ACHN (cell line): Measurements from ENCODE around the gene PRKG1.

Experiments used
- DNase-seq: peaks from one replicate; pipeline ENCODE4 v3.0.0-alpha.2; 2015
- in situ Hi-C: cut with HindIII; loops from 2 replicates; pipeline ENCODE4 v1.10.0; 2017; ENCODE audit warnings: low sequenced_read_pairs, low pct_ligation_motif_present, low pct_unique_long_range_greater_than_20kb

PRKG1 gene

DNA sequence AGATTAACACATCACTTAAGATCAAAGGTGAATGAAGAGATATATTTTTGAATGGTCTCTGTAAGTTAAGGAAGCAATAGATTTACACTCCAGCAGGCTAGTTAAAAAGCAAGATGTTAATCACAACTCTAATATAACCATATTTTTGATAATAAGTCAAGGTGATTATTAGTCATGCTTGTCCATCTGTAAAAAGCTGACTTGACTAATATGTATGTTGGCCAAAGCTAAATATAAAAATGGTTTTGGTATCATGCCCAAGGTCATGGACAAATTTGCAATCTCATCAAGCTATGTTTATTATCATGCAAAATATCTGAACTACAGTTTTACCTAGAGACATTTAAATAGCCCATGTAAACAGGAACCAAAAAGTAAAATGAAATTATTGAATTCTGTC, 727.7 kb downstream of the PRKG1 start:
- no peak for DNase-seq
- in situ Hi-C loops, result no loop called here

DNA sequence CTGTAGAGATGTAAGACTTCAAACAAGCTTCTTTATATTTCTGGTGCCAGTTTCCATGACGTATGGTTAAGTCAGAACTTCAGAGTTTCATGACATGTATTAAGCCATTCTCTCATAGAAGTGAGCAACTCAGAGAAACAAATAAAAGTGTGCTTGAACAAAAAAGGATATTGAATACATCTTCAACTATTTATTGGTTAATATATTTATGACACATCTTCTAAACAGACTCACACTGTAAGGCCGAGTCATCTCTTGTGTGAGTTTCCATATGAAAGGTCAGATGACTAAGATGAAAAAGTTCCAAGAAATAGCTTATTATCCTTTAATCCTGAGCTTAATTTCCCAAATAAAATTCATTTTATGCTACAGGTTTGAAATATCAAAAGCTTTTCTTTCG, 730.6 kb downstream of the PRKG1 start:
- no peak for DNase-seq

DNA sequence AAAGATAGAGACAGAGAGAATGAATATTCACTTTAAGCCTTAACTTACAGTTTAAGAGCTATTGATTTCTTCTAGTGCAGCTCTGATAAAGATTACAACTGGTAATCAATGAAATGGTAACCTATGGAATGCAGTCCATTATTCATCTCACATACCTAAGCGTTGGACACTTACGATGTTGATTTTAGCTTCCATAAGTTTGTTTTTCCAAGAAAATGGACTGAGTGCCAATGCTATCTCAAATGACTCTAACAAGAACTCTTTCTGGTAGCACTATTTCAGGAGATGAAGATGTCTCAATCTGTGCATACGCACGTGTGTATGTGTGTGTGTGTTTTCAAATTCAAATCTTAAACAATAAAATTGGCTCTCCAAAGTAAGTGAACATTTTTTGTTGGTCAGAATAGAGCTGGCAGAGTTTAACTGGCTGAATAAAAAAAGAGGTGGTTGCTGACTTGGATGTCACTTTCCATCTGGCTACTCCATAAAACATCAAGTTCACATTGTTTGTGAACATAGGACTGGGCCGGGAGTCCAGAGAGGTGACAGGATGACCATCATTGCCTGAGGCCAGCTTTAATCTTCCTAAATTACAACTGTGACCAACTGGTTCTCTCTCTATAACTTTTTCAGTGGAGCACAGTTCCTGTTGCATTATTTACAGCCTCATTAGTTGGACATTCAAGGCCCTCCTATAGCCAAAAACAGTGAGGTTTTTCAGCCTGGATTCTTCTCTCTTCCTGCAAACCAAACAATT, 732.0 kb downstream of the PRKG1 start:
- in situ Hi-C loops, result no loop called here
- no peak for DNase-seq

More for the DNA sequence above, 730.6 kb downstream of the PRKG1 start:
- in situ Hi-C loops, result no loop called here

DNA sequence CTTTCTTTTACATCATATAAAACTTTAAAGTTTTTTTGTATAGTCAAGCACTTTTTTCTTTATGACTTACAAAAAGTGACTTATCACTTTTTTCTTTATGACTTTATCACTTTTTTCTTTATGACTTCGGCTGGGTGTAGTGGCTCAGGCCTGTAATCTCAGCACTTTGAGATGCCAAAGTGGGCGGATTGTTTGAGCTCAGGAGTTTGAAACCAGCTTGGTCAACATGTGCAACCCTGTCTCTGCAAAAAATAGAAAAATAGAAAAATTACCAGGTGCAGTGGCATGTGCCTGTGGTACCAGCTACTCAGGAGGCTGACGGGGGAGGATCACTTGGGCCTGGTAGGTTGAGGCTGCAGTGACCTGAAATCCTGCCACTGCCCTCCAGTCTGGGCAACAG, 733.9 kb downstream of the PRKG1 start:
- in situ Hi-C loops, result no loop called here
- DNase-seq, result no peak

DNA sequence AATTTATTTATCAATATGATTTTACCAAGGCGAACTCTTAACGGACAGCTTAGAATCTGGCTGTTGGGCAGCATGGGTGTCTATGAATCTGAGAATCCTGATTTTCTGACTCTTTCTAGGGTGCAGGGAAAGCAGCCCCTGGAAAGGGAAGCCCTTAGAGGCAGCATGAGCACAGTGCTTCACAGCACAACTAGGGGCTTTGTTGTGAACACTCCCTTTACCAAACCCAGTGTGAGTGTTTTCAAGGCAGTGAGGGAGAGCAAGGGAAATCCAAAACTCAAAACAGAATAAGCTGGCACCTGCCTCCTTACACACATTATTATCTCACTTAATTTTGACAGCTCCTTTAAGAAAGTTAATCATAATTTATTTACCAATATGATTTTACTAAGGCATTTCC, 741.4 kb downstream of the PRKG1 start:
- DNase-seq, result no peak
- in situ Hi-C loops, result no loop called here

DNA sequence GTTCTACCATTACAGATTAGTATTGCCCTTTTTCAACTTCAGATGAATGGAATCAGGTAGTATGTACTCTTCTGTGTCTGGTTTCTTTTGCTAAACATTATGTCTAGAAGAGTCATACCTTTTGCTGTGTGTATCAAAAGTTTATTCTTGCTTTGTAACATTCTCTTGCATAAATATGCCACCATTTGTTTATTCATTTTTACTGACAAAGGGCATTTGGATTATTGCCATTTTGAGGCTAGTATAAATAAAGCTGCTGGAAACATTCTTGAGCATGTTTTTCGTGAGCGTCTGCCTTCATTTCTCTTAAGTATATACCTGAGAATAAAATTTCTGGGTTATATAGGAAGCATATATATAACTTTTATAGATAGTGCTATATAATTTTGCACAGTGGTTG, 746.8 kb downstream of the PRKG1 start:
- no peak for DNase-seq
- in situ Hi-C loops, result no loop called here

DNA sequence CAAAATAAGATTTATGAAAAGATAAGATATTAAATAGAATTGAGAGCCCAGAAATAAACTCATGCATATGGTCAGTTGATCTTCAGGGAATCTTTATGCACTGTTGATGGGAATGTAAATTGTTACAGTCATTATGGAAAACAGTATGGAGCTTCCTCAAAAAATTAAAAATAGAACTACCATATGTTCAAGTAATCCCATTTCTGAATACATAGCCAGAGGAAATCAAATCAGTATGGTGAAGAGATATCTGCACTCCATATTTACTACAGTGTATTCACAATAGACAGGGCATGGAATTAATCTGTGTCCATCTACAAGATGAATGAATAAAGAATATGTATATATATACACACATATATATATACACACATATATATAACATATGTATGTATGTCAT, 747.5 kb downstream of the PRKG1 start:
- DNase-seq, result no peak
- in situ Hi-C loops, result no loop called here

DNA sequence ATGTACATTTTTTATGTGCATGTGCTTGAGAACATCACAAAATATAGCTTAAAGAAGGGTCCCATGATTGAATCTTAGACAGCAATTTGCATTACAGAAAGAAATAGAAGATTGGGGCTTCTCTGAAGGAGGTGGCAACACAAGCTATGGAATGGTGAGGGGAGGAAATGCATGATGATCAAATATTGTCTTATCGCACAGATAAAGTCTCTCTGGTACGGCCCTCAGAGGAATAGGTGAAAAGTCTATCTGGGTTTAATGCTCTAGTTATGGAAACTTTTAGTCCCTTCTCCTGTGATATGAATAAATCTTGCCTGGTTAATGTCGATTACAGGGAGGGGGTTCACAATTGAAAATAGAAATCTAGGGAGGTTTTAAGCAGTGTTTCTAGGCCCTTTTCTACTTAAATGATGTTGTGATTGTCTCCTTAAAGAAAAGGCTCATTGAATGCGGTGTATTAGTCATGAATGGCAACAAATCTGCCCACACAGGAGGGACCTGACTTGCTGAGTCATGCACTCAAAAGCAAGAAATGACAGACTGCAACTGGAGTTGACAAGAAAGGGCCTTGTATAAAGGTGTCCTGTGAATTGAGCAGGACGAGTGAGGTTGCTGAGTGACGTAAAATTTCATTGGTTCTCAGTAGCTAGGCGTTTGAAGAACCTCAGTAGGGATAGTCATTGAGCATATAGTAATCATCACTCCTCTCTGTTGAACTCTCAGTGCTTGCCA, 758.5 kb downstream of the PRKG1 start:
- DNase-seq, result peak; percentile 29
- in situ Hi-C loops, result no loop called here

DNA sequence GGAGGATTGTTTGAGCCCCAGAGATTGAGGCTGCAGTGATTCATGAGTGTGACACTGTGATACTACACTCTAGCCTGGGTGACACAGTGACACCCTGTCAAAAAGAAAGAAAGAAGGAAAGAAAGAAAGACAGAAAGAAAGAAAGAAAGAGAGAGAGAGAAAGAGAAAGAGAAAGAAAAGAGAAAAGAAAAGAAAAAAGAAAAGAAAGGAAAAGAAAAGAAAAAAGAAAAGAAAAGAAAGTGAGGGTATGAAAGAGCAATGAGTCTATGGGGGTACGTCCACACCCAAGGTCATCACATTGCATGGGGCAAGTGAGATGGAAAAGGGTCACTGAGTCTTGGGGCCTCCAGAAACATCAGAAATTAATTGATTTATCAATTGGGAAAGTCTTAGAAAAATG, 760.3 kb downstream of the PRKG1 start:
- in situ Hi-C loops, result no loop called here
- no peak for DNase-seq

DNA sequence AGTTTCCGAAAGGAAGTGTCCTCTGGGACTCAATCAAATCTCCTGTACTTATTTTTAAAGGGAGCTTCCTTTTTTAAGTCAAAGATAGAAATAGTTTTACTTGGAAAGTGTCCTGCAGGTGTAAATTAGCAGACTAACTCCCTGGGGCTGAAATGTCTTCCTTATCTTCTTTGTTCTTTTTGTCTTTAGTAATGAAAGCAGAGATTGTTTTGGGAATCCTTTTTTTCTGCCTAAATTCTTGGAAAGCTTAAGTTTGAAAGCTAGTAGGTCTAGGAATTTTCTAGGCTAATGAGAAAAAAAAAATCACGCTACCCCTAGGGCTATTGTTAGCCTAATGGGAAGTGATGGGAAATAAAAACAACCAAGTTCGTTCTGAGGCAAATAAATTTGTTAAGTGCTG, 764.2 kb downstream of the PRKG1 start:
- DNase-seq, result no peak
- in situ Hi-C loops, result no loop called here

DNA sequence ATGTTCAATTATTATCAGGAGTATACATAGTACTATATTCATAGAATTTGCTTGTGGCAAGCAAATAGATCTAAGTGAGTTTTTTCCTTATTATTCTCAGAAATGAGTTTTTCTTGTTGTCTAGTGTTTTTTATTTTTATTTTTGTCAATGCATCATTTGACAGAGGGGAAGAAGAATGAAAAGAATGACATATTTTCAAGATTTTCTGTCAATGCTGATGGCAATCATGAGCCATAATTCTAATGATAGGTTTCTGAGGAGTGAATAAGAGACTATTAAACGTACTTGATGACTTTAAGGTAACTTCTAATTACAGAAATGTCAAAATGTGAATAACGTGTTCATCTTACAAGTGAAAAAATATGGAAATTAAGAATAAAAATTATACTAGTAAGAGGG, 769.7 kb downstream of the PRKG1 start:
- in situ Hi-C loops, result no loop called here
- no peak for DNase-seq

DNA sequence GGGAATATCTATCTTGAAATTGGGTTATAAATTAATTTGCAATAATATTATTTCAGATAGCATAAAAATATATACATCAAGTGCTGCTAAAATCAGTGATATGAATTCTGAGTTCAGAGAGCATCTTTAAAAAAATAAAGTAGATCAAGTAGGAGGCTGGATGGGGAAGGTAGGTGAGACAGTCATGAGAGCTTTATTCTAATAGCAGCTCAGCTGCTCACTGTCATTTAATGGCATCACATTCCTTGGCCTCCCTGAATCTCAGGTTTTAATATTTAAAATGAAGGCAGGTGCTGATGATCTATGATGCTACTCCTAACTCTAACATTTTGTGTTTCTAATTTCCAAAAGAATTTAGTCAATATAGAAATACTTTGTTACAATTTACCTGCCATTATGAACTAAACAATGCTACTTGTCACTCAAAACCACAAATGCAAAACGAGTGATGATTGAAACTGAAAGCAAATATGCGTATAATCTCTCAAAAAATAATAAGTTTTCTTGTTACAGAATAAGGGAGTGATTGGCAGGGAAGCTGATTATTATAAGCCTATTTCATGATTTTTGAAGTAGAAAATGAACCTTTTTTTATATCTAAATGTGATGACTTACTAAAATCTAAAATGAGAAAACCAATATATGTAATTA, 772.7 kb downstream of the PRKG1 start:
- in situ Hi-C loops, result no loop called here
- no peak for DNase-seq

DNA sequence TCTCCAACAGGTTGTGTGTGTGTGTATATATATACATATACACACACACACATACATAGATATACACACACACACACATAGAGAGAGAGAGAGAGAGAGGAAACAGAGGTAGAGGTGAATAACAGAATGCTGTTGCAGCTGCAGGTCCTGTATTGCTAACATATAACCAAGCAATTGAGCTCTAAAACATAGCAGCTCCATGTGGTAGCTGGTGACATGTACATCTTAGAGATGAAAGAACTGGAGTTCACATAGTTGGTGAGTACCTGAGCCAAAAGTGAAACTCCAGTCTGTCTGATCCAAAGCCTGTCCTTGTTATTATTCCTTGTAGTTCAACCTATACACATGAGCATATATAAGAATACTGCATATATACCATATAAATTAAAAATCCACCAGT, 778.0 kb downstream of the PRKG1 start:
- DNase-seq, result no peak
- in situ Hi-C loops, result no loop called here

DNA sequence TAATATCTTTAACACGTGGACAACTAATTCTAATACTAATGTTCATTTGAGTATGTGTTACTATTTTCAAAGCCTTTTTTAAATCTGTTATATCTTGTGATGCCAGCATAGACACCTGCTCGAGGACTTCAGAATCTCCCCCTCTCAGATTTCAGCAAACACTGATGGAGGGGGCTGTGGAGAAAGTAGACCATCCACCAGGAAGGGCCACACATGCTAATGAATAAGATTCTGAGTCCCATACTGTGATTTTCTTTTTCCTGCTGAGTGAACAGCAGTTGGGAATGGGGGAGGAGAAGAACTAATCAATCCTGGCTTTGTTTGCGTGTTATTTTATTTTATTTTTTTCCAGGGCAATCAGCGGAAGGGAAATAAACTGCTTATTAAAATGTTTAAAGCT, 783.0 kb downstream of the PRKG1 start:
- in situ Hi-C loops, result no loop called here
- no peak for DNase-seq

DNA sequence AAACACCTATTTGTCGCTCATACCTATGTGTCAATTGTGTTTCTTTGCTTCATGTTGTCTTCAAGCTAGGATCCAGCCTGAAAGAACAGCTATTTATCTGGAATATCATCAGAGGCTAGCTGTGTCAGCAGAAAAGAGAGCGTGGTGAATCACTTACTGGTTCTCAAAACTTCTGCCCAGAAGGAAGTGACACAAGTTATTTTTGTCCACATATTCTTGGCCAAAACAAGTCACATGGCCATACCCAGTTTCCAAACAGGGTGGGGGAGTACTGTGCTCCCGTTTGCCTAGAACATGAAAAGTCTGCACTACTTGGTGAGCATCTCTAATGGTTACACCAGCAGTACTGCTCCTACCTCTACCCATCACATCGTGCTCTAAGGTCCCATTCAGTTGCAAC, 786.0 kb downstream of the PRKG1 start:
- DNase-seq, result no peak

DNA sequence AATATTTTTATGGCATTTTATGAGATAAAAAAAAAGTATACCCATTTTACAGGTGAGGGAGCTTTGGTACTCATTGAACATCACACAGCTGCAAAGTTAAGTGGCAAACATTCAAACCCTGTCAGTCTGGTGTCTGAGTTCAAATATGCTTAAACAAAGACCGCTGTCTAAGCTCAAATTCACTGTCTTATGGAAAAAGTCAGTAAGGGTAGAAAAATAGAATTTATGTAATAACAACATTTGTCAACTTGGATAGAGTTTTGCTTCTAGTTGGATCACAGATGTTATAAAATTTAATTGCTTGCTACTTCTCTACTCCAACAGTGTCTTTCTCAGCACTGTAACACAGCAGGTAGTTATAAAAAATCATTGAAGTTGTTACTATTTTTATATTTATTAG, 786.8 kb downstream of the PRKG1 start:
- no peak for DNase-seq
- in situ Hi-C loops, result no loop called here

More for the DNA sequence above, 786.0 kb downstream of the PRKG1 start:
- in situ Hi-C loops, result no loop called here

DNA sequence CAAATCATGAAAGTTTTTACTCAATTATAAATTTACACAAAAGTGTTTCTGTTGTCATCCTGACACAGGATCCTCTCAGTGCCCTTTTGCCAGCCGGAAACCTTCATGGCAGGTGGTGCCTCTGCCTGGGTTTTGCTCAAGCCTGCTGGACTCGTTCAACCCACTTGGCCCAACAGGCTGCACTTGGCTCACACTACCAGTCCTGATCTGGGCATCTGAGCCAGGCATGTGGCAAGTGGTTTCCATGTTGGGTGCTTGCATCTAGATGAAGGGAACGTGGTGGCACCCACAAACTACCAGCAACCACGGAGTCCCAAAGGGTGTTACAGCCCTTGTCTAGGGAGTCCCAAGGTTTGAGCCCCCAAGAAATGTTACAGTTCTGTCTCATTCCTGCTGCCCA, 787.4 kb downstream of the PRKG1 start:
- in situ Hi-C loops, result no loop called here
- DNase-seq, result no peak

DNA sequence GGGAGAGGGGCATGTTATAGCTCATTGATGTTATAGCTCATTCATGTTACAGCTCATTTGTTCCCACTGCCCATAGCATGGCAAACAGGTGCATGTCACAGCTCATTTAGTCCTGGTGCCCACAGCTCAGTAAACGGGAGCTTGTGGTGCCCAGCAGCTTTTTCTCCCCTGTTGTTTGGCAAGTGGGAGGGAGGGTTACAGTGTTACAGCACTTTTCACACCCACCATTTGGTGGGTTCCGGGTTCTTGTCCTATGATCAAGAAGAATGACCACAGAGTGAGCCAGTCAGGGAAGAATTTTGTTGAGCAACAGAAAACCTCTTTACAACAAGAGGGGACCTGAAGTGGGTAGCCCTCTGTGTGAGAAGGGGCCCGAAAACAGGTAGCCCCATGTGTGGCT, 787.9 kb downstream of the PRKG1 start:
- in situ Hi-C loops, result no loop called here
- DNase-seq, result no peak

DNA sequence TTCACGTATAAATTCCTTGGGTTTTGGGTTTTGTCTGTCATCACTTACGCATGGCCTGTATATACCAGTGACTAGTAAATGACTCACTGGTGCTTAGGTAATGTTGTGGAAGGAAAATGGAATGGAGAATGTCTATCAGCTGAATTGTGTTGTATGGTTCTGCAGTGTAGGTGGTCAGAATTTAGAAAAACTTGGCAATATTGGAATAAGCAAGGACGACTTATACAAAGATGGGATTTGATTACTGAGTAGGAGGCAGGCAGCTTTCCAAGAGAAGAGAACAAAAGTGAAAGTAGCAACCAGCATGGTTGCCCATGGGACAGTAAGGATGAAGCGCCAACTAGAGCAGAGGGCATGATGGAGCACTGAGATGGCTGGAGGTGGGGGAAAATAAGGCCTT, 793.7 kb downstream of the PRKG1 start:
- DNase-seq, result peak; percentile 30
- in situ Hi-C loops, result no loop called here

DNA sequence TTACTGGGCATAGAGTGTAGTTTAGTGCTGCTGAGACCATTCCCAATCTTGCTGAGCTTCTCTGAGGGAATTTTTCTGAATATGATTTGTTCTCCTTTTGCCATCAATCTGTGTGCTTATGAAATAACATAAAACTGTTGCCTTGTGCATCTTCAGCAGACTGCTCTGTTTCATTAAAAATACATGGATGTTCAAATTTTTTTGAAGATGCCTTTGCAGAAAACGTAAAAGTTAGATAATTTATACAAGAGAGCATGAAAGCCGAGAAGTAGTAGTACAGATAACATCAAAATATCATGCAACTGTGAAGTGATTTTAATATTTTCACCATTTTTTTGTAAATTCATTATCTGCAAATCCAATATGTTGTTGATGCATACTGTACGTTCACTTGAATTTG, 799.8 kb downstream of the PRKG1 start:
- DNase-seq, result no peak
- in situ Hi-C loops, result no loop called here
